HG03565 (cell line): ENCODE data around the gene CATSPER3.

Experiments used
- ATAC-seq: cut with Tn5 transposase; IDR thresholded peaks from one replicate; pipeline ENCODE4 v1.9.1; 2021; ENCODE audit warnings: mild to moderate bottlenecking, moderate library complexity; ENCODE audit not compliant: unreplicated experiment

The CATSPER3 gene

DNA sequence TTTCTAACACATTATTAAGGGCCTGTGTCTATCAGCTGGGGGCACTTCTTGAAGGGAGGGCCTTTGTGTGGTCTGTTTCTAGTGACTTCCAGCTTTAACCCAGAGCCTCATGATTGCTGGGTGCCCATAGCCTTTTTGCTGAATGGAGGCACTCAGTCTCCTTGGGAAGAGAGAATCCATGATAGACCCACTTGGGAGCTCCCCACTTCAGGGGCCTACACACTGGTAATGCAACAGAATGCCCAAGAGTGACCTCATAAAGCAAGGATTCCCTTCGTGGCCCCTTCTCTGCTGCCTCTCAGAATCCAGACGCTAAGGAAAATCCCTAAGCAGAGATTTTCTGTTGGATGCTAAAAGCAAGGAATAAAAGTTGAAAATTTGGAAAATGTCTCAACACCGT lies at the start of gene CATSPER3:
TSS of gene CATSPER3 (plus strand) at position 301 of the 400 bp plus-strand sequence. CDS start at position 386, 85 bp downstream.
- no peak for ATAC-seq

GRCh38 chr5:134918861-134919260 lies 48.8 kb upstream of the CATSPER3 start:
- ATAC-seq, result no peak

DNA sequence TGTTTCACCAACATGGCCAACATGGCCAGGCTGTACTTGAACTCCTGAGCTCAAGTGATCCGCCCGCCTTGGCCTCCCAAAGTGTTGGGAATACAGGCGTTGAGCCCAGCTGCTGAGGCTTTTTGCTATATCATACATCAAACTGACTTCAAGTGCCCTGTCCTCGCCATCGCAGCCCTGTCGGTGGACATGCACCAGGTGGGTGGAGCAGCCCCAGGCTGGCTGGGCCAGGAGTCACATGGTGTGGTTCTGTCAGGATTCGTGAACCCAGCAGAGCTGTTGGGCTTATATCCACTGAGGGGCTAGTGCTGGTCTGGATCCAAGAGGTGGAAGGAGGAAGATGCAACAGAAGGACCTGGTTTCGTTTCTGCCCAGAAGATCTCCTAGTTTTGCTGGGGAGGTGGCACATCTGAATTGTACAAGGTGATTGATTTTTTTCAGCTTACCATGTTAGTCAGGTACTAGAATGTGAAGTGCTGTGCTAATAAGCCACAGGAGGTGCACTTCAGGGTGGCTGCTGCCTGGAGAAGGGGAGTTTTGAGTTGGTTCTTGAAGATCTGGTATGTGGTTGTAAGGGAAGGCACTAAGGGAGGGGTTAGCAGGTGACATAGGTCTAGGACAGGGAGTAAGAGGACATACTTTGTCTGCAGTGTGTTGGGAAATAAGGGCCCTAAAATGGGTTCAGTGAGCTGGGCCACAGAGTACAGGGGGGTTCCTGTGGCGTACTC lies 46.7 kb upstream of the CATSPER3 start:
- ATAC-seq, result no peak

DNA sequence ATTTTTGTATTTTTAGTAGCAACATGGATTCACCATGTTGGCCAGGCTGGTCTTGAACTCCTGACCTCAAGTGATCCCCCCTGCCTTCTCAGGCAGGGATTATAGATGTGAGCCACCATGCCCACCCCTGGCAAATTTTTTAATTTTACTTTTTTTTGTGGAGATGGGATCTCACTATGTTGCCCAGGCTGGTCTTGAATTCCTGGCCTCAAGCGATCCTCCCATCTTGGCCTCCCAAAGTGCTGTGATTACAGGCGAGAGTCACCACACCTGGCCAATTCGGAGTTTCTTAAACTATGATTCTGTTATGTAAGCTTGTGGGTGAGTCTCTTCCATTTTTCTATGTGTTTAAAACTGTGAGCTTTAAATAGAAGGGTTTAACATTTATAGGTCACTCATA lies 35.2 kb upstream of the CATSPER3 start:
- no peak for ATAC-seq

DNA sequence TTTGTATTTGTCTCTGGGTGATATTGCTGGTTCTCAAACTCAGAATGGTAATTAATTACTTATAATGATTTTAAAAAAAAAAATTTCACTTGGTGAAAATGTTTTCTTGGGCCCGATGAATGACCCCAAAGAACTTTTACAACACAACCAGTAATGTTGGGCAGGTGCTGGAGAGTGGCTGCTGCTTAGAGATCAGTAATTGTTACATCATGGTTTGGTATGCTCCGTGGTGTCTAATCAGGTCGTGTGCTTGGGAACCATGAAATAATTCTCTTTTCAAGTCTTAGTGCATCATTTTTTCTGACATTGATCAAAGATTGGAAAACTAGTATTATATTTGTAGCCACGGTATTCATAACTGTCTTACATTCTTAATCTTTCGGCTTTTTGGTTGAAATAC lies 33.5 kb upstream of the CATSPER3 start:
- no peak for ATAC-seq

DNA sequence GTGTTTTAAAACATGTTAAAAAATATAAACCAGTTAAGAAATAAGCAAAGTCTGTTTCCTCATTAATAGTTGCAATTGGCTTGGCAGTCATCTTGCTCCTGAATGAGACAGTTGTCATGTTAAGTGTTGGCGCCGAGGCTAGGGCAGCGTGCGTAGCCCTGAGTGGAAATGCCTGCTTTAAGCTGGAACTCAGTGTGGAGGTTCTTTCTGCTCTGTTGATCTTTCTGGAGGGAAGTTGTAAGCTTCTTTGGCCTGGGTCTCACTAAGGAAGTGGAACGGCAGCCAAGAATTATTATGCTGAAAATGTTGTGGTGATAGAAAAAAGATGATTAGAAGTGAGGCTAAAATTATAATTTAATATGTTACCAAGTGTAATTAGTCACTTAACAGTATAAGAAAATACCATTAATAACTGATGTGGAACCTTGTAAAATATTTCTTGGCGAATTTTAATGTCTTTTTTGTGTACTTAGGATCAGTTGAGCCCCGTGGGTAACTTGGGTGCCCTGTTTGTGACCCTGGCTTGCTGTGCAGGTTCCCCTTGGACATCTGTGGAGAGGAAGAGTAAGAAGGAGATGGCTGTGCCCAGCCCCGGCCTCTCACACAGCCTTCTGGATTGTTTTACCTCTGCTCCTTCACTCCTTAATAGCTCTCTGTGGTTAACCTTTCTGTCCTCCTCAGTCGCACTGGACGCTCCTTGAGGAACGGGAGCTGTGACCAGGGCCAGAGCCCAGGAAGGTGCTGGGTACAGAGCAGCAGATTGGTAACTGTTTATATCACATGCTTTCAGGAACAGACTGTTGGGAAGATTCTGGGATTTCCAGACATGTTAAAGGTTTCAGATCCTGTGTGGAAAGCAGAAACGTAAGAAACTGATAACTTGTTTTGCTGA lies 31.8 kb upstream of the CATSPER3 start:
- no peak for ATAC-seq

DNA sequence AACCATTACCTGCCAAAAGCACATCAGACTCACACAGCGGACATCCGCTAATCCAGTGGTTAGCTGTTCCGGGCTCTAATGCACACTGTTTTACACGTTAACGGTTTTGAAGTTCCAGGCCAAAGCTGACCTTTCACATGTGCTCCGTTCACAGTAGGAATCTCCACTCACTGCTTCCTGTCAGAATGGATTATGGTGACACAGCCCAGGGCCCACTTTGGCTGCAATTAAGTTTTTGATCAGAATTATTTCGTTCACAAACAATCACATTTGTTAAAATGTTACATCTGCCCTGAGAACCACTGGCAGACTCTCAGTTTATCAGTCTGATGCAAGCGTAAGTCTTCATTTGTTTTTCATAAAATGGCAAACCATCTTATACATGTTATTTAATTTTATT lies 30.2 kb upstream of the CATSPER3 start:
- ATAC-seq, result no peak

GRCh38 chr5:134938030-134938429 lies 29.7 kb upstream of the CATSPER3 start:
- no peak for ATAC-seq

GRCh38 chr5:134939500-134939899 lies 28.2 kb upstream of the CATSPER3 start:
- no peak for ATAC-seq

DNA sequence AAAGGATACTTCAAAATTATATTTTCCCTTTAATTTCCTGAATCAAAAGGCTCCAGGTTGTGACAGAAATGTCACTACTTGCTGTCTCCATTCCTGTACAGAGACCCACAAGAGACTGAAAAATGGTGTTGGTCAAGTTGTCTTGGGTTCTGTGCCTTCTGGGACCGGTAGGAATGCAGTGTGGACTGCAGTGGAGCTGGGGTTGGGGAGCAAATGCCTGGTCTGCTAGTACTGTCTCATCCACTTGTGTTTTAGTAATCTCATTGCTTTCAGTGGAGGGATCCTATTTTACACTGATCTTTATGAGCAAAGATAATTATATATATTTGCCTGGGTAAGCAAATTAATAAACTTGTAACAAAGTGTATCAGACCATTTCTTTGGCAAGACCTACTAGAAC lies 24.2 kb upstream of the CATSPER3 start:
- ATAC-seq, result no peak

- ATAC-seq, result no peak
Observed at GRCh38 chr5:134944630-134945029, 23.1 kb upstream of the CATSPER3 start.

DNA sequence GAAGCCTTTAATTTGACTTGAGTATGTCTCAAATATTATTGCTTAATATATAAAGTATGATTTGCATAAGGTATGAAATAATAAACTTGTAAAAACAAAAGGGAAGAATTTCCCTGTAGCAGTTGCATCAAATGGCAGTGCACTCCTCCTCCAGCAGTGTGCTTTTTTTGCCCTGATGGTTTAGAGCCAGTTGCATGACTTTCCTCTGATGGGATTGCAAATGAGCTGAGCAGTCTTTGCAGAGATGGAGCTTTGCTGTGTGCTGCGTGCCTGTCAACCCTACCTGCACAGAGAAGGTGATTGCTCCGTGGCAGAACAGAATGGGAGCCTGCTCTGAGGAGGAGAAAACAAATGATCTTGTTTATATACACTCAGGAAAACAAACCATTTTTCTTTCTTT lies 22.7 kb upstream of the CATSPER3 start:
- no peak for ATAC-seq

- ATAC-seq, result no peak
Observed at GRCh38 chr5:134948911-134949310, 18.8 kb upstream of the CATSPER3 start.

- ATAC-seq, result no peak
Observed at GRCh38 chr5:134949316-134949715, 18.4 kb upstream of the CATSPER3 start.

- ATAC-seq, result no peak
Observed at GRCh38 chr5:134957920-134958608, 9.6 kb upstream of the CATSPER3 start.

- ATAC-seq, result no peak
Observed at GRCh38 chr5:134958755-134959154, 9.0 kb upstream of the CATSPER3 start.

GRCh38 chr5:134963098-134963497 lies 4.6 kb upstream of the CATSPER3 start:
- no peak for ATAC-seq

DNA sequence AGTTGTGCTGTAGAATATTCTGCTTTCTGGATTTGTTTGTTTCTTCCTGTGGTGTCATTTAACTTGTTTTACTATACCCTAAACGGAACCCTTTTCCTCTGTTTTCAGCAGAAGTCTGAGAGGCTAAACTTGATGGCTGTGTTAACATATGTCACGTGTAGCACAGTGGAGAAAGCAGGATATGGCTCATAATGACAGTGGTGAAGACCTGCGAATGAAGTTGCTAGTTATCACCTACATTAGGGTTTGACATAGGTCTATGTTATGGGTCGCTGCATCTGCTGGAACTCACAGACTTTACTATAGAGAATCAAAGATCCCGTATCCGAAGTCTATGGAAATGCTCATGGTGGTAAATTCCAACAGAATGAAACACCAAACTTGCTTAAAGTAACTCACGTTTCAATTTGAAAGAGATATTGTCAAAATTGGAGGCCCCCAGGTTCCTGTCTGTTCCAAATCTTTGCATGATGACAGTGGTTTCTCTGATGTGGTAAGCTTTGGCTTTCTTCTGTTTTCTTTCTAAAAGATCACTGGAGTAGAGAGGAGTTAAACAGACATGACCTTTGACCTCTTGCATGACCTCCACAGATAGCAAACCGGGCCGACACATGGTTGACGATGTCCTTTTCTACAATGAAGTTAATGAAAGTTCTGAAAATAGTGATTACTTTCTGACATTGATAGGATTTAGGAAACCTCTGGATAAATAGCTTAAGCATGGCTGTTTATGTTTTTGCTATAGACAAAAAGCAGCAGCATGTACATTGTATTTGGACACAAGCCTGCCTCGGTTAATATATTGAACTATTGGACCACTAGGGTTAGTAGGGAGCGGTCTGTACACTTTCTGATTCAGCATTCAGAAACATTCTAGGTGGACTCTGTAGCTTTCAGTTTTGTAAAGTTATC lies 3.1 kb upstream of the CATSPER3 start:
- no peak for ATAC-seq

DNA sequence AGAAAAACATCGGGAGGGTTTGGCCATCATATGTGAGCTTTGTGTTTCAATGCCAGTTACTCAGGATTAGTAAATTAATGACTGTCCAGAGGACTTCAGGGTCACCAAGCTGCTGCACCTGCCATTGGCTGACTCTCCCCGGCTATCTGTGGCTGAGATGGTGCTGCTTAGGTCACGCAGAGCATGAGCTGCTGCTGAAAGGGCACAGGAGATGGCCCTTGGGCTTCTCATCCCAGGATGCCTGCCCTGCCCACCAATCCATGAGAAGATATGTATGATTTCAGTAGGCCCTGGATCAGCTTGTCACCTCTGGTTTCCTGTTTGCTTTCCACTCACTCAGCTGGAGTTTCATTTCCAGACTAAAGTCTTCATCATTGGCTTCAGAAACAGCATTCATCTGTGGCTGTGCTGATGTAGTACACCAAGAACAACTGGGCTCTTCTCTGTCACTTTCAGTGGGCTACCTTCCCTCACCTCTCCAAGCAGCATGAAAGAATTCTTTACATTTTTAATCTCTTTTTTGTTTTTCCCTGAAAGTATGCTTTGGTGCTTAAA lies 2.4 kb upstream of the CATSPER3 start:
- no peak for ATAC-seq

GRCh38 chr5:134968055-134968454 lies 348 bp downstream of the CATSPER3 start:
- no peak for ATAC-seq
